IMR-90 (cell line): ENCODE results near the gene SYNC. TPM values are rescaled to one million over a fixed set of nuclear protein-coding genes. Genes with fewer than 3 reads are reported as not detected.

Experiments used
- ATAC-seq: fragments of 200-7000 bp; cut with Tn5 transposase; 2 replicates; pipeline ENCODE4 v1.9.1; 2020; ENCODE audit warnings: low read depth, mild to moderate bottlenecking, moderate library complexity
- BruUV-seq: library from RNA; stranded (reverse); fragments of 400-500 nt; replicated peaks from 2 replicates; lab custom pipeline; 2021; lab: Mats Ljungman, UMichigan
- CTCF ChIA-PET: fragments of 300-600 bp; formaldehyde crosslinking; extraction: SDS; loops from one replicate; lab custom pipeline; 2021; ENCODE audit warnings: antibody characterized with exemption; lab: Yijun Ruan, JAX
- POLR2A ChIA-PET: fragments of 300-600 bp; sonication (Branson Sonifier 250); formaldehyde crosslinking; loops from one replicate; lab custom pipeline; 2022; ENCODE audit warnings: antibody characterized with exemption; ENCODE audit not compliant: unreplicated experiment; lab: Charles Lee
- DNase-seq: peaks from one replicate; pipeline ENCODE4 v3.0.0; 2013
- H2AFZ ChIP-seq: replicated peaks from 2 replicates; pipeline ENCODE3; 2013; ENCODE audit warnings: low read length, mild to moderate bottlenecking; ENCODE audit not compliant: poor library complexity
- H2AK5ac ChIP-seq: 2 replicates; pipeline ENCODE4 v1.6.1; 2013; ENCODE audit warnings: low read depth, low read length, inconsistent platforms
- H2AK9ac ChIP-seq: replicated peaks from 2 replicates; pipeline ENCODE3; 2013; ENCODE audit warnings: mild to moderate bottlenecking, low read depth, low read length, moderate library complexity; ENCODE audit not compliant: poor library complexity
- H2BK120ac ChIP-seq: 2 replicates; pipeline ENCODE4 v1.6.1; 2013; ENCODE audit warnings: low read depth, low read length, inconsistent platforms
- H2BK15ac ChIP-seq: 3 replicates; pipeline ENCODE4 v1.6.1; 2013; ENCODE audit warnings: low read depth, low read length, inconsistent platforms
- H2BK20ac ChIP-seq: 2 replicates; pipeline ENCODE4 v1.6.1; 2013; ENCODE audit warnings: low read depth, mild to moderate bottlenecking, inconsistent platforms, low read length, moderate library complexity
- H2BK5ac ChIP-seq: 2 replicates; pipeline ENCODE4 v1.6.1; 2013; ENCODE audit warnings: mild to moderate bottlenecking, low read depth, low read length, inconsistent platforms; ENCODE audit not compliant: poor library complexity, severe bottlenecking
- H3K14ac ChIP-seq: replicated peaks from 2 replicates; pipeline ENCODE4 v1.6.1; 2013; ENCODE audit warnings: low read depth, low read length, inconsistent platforms
- H3K18ac ChIP-seq: 2 replicates; pipeline ENCODE4 v1.6.1; 2013; ENCODE audit warnings: low read depth, low read length, control low read depth
- H3K23ac ChIP-seq: 2 replicates; pipeline ENCODE4 v1.6.1; 2013; ENCODE audit warnings: low read depth, low read length, inconsistent platforms
- H3K27ac ChIP-seq: 2 replicates; pipeline ENCODE4 v1.5.1; 2013; ENCODE audit warnings: mild to moderate bottlenecking, control low read depth, low read length; ENCODE audit not compliant: insufficient read depth
- H3K27me3 ChIP-seq: 2 replicates; pipeline ENCODE4 v1.6.1; 2013; ENCODE audit warnings: low read length; ENCODE audit not compliant: control insufficient read depth, insufficient read depth
- H3K36me3 ChIP-seq: 2 replicates; pipeline ENCODE4 v1.6.1; 2013; ENCODE audit warnings: low read length, mixed read lengths; ENCODE audit not compliant: control insufficient read depth, insufficient read depth
- H3K4ac ChIP-seq: 2 replicates; pipeline ENCODE4 v1.6.1; 2013; ENCODE audit warnings: low read depth, low read length, inconsistent platforms
- H3K4me1 ChIP-seq: 2 replicates; pipeline ENCODE4 v1.6.1; 2013; ENCODE audit warnings: low read length, mixed read lengths; ENCODE audit not compliant: control insufficient read depth, insufficient read depth
- H3K4me2 ChIP-seq: 2 replicates; pipeline ENCODE4 v1.6.1; 2013; ENCODE audit warnings: low read depth, mild to moderate bottlenecking, control low read depth, low read length, moderate library complexity
- H3K4me3 ChIP-seq: 2 replicates; pipeline ENCODE4 v1.5.1; 2013; ENCODE audit warnings: low read depth, mild to moderate bottlenecking, control low read depth, low read length, moderate library complexity; ENCODE audit not compliant: insufficient read depth
- H3K56ac ChIP-seq: 2 replicates; pipeline ENCODE4 v1.6.1; 2013; ENCODE audit warnings: low read length, inconsistent platforms; ENCODE audit not compliant: insufficient read depth; ENCODE audit errors: extremely low read depth
- H3K79me1 ChIP-seq, 2 experiments: 2 replicates each; pipeline ENCODE4 v1.6.1; 2013; ENCODE audit warnings: low read length in 2 of 2, inconsistent platforms in 1 of 2, low read depth in 1 of 2
- H3K9ac ChIP-seq: 2 replicates; pipeline ENCODE4 v1.6.1; 2013; ENCODE audit warnings: low read depth, low read length, control low read depth
- H3K9me1 ChIP-seq: 2 replicates; pipeline ENCODE4 v1.6.1; 2013; ENCODE audit warnings: low read length, inconsistent platforms; ENCODE audit not compliant: insufficient read depth
- H3K9me3 ChIP-seq: 2 replicates; pipeline ENCODE4 v1.6.1; 2013; ENCODE audit warnings: low read length; ENCODE audit not compliant: control insufficient read depth, insufficient read depth
- H4K20me1 ChIP-seq: 2 replicates; pipeline ENCODE4 v1.6.1; 2013; ENCODE audit warnings: low read length, inconsistent platforms; ENCODE audit not compliant: insufficient read depth
- H4K5ac ChIP-seq: 2 replicates; pipeline ENCODE4 v1.6.1; 2013; ENCODE audit warnings: mild to moderate bottlenecking, low read depth, low read length, control low read depth
- H4K8ac ChIP-seq, 2 experiments: 2 replicates each; pipeline ENCODE4 v1.6.1; 2013; ENCODE audit warnings: low read depth in 2 of 2, low read length in 2 of 2, control low read depth in 1 of 2, inconsistent platforms in 1 of 2
- H4K91ac ChIP-seq: 2 replicates; pipeline ENCODE4 v1.6.1; 2013; ENCODE audit warnings: low read depth, low read length, inconsistent platforms; ENCODE audit not compliant: insufficient read depth
- BHLHE40 ChIP-seq: fragments of 150-350 bp; IDR thresholded peaks from 2 replicates; pipeline ENCODE4 v1.6.1; 2016; ENCODE audit warnings: mild to moderate bottlenecking, low read depth, low read length
- CTCF ChIP-seq: conservative IDR thresholded peaks from 2 replicates; pipeline ENCODE4 v1.5.1; 2012; ENCODE audit warnings: mild to moderate bottlenecking, low read depth, low read length, improper control_type of control experiment
- MAFK ChIP-seq: IDR thresholded peaks from 2 replicates; pipeline ENCODE4 v1.6.1; 2012; ENCODE audit warnings: low read depth, low read length, improper control_type of control experiment
- MAZ ChIP-seq: IDR thresholded peaks from 2 replicates; pipeline ENCODE4 v1.6.1; 2012; ENCODE audit warnings: low read depth, mild to moderate bottlenecking, low read length, improper control_type of control experiment, moderate library complexity, borderline replicate concordance
- RAD21 ChIP-seq: IDR thresholded peaks from 2 replicates; pipeline ENCODE4 v1.6.1; 2012; ENCODE audit warnings: low read length, improper control_type of control experiment
- SMC3 ChIP-seq: fragments of 150-350 bp; IDR thresholded peaks from 2 replicates; pipeline ENCODE4 v1.6.1; 2016; ENCODE audit warnings: low read depth, mild to moderate bottlenecking, antibody characterized with exemption, low read length, moderate library complexity
- USF2 ChIP-seq: fragments of 150-350 bp; IDR thresholded peaks from 2 replicates; pipeline ENCODE4 v1.6.1; 2017; ENCODE audit warnings: mild to moderate bottlenecking, antibody characterized with exemption, low read length, low read depth
- WGBS, 2 experiments: methylation state at CpG; one replicate each; pipeline versions ENCODE4 v1.1.5 to v1.1.7; 2013; ENCODE audit warnings: missing lambda C conversion rate in 2 of 2; ENCODE audit not compliant: insufficient read length in 1 of 2; ENCODE audit errors: extremely low coverage in 2 of 2; 5-methylcytosine and 5-hydroxymethylcytosine counted together
- dilution Hi-C: fragments of 300-500 bp; cut with HindIII; formaldehyde crosslinking; loops from one replicate; pipeline ENCODE4 v1.14.3; 2018; ENCODE audit warnings: low sequenced_read_pairs; ENCODE audit not compliant: unreplicated experiment
- in situ Hi-C: fragments of 300-500 bp; cut with MboI; formaldehyde crosslinking; loops from 3 replicates; pipeline ENCODE4 v1.14.3; 2019; ENCODE audit warnings: low sequenced_read_pairs, inconsistent platforms, mixed read lengths
- intact Hi-C: fragments of 100-400 bp; cut with micrococcal nuclease; formaldehyde crosslinking; loops from 2 replicates; pipeline ENCODE4 v1.10.0; 2022
- polyA plus RNA-seq, 3 experiments: library from polyadenylated mRNA; depleted of rRNA; stranded (reverse); fragments of >200 nt; gene quantifications; 2 replicates each; pipeline ENCODE4 v1.2.3, GENCODE V29; 2012; ENCODE audit warnings: low replicate concordance in 1 of 3
- total RNA-seq: library from RNA; depleted of rRNA; stranded (reverse); fragments of >200 nt; gene quantifications from 2 replicates; pipeline ENCODE4 v1.2.3, GENCODE V29; 2012

SYNC gene
- total and polyA plus RNA-seq, 2 of the 4 experiments (the other 2 are of a cell fraction): 48.9 to 103 TPM

DNA sequence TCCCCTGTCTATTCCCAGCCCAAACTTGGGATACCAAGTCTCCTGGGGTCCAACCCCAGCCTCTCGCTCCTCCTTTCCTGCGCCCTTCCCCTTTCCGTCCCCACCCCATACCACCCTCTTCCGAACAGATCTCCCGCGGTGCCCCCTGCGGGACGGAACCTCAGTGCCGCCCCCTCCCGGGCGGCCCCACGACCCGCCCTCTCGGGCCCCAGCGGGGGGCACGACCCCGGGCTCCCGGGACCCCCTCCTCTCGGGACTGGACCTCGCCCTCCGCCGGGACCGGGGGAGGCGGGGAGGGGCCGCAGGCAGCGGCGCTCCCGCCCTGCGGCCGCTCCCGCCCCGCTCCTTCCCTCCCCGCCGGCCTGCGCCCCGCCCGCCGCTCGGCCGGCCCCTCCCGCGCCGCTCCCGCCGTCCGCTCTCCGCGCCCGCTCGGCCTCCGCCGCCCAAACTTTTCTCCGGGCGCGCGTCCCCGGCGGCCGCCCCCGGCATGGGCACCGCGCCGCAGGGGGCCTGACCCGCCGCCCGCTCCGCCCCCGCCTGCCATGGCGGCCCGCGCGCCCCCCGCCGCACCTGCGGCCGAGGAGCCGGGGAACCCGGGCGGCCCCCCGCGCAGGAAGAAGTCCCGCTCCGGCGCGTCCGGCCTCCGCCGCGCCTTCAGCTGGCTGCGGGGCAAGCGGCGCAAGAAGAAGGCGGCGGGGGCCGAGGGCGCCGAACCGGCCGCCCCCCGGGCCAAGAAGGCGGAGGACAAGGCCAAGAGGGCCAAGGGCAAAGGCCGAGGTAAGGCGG lies 39.0 kb upstream of the SYNC start:
- Histone ChIP-seq H3K18ac (no peak overlapping the region), H4K20me1 (peaks cover 15% of the 10 kb centered on the region; the same call in 1 of the 2 replicates), H3K9me3 (no peaks in the 10 kb centered on the region), H3K4me1 (peaks cover 12% of the 10 kb centered on the region), H4K8ac (peak overlapping the region; percentile 3 to 72; a peak in 3 of 4 replicates), H3K56ac (peak overlapping the region; percentile 25; the same call in 1 of the 2 replicates), H2AK9ac (peak overlapping the region; percentile 97), H3K9ac (peak overlapping the region; percentile 42), H3K4me3 (peak overlapping the region; percentile 61), H3K27ac (peak overlapping the region; percentile 11; the same call in 1 of the 2 replicates), H2AK5ac (peak overlapping the region; percentile 59; the same call in 1 of the 2 replicates), H4K5ac (no peak overlapping the region), H2BK15ac (no peak overlapping the region), H4K91ac (no peak overlapping the region), H2AFZ (peak overlapping the region; percentile 83), H3K27me3 (no peaks in the 10 kb centered on the region), H2BK120ac (peak overlapping the region; percentile 27; the same call in 1 of the 2 replicates), H2BK20ac (0 out of 2 replicates have a peak overlapping the region, but pooled peaks have one; percentile 19), H3K79me1 (peaks cover 0 to 16% of the 10 kb centered on the region in 2 experiments; a peak in 2 of 4 replicates), H3K9me1 (peaks cover 8% of the 10 kb centered on the region; the same call in 1 of the 2 replicates), H3K4ac (peak overlapping the region; percentile 66), H2BK5ac (no peak overlapping the region), H3K36me3 (no peaks in the 10 kb centered on the region), H3K23ac (peak overlapping the region; percentile 56; the same call in 1 of the 2 replicates), H3K4me2 (peak overlapping the region; percentile 73), H3K14ac (peak overlapping the region; percentile 72; the same call in 1 of the 2 replicates)
- DNase-seq (no peak), ATAC-seq (peak; percentile 91)
- in situ Hi-C loops: no loop called here
- ChIA-PET POLR2A (no interaction called here), CTCF (no interaction called here)
- BruUV-seq: no TSS peak
- intact Hi-C loops: no loop called here
- WGBS, 2 experiments: 1% methylated on average over 35 of the region's 103 CpGs; no CpG with 5 or more reads in 1 of the 2 experiments
- TF ChIP-seq RAD21 (0 out of 2 replicates have a peak, but pooled peaks have one; percentile 21), BHLHE40 (no peak), SMC3 (0 out of 2 replicates have a peak, but pooled peaks have one; percentile 17), MAZ (peak; percentile 49; the same call in 1 of the 2 replicates), MAFK (no peak), CTCF (peak; percentile 47), USF2 (no peak)
- dilution Hi-C loops: no loop called here
